ENCODE data around the gene TCP11.

TCP11 gene

GRCh38 chr6:35141007-35141655, at the start of gene TCP11:
Gene TCP11 (minus strand): TSS chr6:35141339. CDS start chr6:35140870, 469 bp downstream.
- no peak for FAIRE-seq

GRCh38 chr6:35190306-35190705, 49.2 kb upstream of the TCP11 start:
- no peak for FAIRE-seq

DNA sequence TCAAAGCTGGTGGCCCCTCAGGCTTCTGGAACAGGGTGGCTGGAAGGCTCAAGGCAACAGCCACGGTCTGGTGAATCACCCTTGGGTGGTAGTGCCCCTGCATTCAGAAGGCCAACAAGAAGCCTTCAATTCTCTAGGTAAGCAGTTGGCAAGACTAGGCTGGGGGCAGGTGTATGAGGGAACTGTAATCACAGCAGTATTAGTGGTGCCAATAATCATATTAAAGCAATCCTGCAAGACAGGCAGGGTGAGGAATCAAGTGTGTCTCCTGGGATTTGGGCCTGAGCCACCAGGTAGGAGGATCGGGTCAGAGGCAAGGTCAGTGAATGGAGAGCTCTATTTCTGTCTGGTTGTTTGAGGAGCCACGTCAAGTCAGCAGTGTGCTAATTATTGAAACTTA, 47.7 kb upstream of the TCP11 start:
- FAIRE-seq = no peak

DNA sequence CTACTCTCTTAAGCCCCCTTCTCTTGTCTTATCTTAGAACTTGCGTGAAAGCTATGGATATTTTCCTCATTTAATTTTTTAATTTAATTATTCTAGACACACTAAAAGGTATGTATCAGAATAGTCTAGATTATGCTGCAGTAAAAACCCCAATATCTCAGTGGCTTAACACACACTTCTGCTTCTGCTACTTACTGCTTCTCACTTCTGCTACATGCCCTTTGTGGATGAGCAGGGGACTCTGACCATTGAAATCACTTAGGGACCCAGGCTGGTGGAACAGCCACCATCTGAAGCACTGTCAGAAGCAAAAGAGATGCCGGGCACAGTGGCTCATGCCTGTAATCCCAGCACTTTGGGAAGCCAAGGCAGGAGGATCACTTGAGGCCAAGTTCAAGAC, 45.4 kb upstream of the TCP11 start:
- FAIRE-seq = no peak

DNA sequence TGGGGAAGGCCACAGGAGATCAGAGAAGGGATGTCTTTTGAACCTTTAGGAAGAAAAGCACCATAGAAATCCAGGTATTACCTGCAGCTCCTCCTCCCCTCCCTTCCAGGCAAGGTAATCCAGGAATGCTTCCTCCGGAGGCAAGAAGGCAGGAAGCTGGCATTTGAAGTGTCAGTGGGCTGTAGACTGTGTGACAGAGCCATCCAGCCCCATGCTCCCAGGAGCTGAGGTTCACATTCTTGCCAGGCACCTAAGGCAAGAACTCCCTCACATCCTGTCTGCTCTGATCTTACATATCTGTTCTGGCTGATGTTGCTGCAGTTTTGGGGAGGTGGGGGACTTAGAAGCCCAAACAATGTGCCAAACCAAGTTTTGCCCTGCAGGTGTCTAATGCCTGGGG, 44.8 kb upstream of the TCP11 start:
- FAIRE-seq = no peak

GRCh38 chr6:35185302-35185681, 44.2 kb upstream of the TCP11 start:
- FAIRE-seq = no peak

- FAIRE-seq = no peak
These were observed 43.6 kb upstream of the TCP11 start for GRCh38 chr6:35184580-35185301.

DNA sequence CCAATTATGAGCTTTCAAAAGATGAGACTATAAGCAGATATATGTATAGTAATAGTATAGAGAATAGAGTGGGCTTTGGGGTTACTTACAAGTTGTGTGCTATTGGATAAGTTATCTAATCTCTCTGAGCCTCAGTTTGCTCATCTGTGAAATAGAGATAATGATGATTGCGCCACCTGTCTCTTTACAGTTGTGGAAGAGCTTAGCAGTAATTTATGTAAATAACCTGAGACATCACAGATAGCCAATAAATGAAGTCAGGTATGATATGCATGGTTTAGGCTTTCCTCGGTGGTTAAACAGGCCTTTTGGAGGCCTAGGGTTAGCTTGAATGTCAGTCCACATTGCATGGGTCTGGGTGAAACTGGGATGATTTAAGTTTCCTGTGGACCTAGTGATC, 42.8 kb upstream of the TCP11 start:
- no peak for FAIRE-seq

- no peak for FAIRE-seq
These were observed 42.1 kb upstream of the TCP11 start for GRCh38 chr6:35183281-35183680.

DNA sequence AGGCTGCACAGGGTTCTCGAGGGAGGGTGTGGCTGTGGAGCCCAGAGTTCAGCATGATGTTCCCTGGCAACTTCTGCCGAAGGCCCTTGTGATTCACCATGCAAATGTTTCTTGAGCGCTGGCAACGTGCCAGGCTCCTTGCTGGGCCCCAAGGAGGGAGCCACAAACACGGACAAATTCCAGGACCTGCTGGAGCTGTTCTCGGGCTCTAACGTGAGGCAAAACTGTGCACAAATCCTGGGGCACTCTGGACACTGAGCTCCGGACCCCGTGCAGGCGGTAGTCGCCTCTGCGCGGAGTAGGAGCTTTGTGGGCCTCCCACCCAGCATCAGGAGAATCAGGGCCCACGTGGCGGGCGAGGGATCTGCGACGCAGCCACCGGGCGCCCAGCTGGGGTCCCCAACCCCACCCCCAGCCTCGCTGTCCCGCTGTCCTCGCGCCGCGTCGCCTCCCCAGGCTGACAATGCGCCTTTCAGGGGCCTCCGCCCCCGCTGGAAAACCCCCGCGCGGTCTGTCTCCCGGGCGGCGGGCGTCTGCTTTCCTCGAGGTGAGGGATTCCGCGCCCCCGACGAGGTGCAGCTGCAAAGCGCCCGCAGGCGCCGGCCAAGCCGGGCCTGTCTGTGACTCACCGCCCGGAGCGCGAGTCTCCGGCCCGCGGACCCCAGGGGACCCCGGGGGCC, 40.9 kb upstream of the TCP11 start:
- no peak for FAIRE-seq

DNA sequence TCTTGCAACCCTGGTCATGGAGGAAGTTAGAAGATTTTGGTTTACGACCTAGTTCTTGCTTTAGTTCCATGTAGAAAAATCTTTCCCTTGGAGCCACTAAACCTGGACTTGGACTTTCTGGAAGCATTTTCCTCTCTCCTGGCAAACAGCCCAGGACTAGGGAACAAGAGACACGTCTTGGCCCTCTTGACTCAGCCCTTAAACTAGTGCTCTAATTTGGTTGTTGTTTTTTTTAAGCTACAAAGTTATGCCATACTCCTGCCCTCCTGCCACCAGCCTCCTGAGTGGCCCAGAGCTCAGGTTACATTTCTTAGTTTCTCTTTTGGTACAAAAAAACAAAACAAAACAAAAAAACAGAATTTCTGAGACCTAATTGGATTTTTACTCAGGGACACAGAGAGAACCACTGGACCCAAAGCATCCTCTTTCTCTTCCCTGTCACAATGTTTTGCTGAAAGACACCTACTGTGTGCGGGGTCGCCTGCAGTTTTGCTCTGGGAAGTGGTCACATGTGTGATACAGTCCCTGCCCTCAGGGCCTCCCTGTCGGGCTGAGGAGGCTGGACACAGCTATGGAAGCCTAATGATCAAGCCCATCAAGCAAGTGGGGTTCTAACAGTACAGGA, 40.3 kb upstream of the TCP11 start:
- no peak for FAIRE-seq

- FAIRE-seq = no peak
These were observed 38.9 kb upstream of the TCP11 start for GRCh38 chr6:35179901-35180535.

- FAIRE-seq = no peak
These were observed 38.0 kb upstream of the TCP11 start for GRCh38 chr6:35178932-35179832.

DNA sequence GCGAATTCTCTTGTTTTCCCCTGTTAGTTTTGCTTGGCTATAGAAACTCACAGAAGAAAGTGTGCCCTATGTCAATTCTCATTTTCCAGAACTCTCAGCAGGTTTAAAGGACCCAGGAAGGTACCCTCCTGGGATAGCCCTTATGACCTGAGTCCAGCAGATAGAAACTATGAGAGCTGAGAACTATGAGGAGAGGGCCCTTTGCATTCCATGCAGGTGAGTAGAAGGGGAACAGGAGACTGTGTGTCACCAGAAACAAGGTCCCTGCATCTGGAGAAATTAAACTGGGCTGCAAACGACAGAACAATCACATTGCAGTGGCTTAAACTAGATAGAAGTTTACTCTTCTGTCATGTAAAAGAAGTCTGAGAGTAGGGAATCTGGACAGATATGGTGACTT, 36.9 kb upstream of the TCP11 start:
- FAIRE-seq = no peak

- no peak for FAIRE-seq
These were observed 36.5 kb upstream of the TCP11 start for GRCh38 chr6:35177596-35177995.

- FAIRE-seq = no peak
These were observed 36.0 kb upstream of the TCP11 start for GRCh38 chr6:35177157-35177556.

DNA sequence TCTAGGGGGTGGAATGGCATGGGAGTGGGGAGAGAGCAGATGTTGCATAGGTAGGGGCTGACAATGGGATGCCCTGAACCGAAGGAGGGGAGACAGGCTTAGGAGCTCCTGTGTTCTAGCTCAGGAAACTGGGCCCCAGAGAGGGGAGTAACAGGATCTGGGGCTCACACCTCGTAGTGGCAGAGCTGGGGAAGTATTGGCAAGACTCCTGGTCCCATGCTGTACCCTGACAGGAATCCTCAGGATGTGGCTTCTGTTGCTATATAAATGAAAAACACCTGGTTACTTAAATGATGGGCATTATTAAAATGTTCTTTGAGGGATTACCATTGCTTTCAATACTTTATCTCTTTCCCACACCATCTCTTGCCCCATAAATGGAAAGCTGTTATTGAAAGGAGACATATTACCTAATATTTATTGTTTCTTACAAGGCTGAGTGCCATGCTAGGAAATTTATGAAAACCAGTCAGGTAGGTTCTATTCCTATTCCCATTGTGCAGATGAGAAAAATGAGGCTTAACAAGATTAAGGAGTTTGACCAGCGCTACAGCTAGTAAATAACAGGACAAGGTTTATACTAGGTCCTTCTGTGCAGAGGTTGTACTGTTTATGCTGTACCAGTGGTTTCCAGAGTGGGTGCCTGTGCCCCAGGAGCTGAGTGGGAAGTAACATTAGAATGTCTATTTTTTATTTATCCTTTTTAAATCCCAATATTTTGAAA, 35.3 kb upstream of the TCP11 start:
- FAIRE-seq = no peak

DNA sequence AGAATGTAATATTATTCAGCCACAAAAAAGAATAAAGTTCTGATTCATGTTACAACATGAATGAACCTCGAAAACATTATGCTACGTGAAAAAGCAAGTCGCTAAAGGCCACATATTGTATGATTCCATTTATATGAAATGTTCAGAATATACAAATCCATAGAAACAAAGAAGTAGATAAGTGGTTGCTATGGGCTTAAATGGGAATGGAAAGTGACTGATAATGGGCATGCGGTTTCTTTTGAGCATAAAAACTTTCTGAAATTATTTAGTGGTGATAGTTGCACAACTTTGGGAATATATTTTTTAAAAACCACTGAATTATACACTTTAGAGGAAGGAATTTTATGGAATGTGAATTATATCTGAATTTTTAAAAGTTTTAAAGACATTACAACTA, 33.4 kb upstream of the TCP11 start:
- no peak for FAIRE-seq

- FAIRE-seq = no peak
These were observed 32.9 kb upstream of the TCP11 start for GRCh38 chr6:35174088-35174434.

- FAIRE-seq = no peak
These were observed 32.4 kb upstream of the TCP11 start for GRCh38 chr6:35173427-35174087.

DNA sequence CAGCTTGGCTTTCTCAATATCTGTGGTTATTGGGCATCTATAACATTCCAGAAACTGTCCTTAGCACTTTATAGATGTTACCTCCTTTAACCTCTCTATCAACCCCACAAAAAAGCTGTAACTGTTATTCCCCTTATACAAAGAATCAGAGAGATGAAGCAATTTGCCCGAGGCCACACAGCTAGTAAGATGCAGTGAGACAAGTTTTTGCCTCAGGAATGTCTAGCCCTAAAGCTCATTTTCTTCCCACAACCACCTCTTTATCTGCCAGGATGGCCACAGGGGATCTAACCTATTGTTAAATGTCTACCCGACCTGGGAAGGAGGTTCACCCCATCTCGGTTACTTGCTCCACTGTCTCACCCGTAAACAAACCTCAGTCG, 31.9 kb upstream of the TCP11 start:
- FAIRE-seq = no peak
